NCI-H1694 treated with DMSO at 0.1 percent for 48 hours (cell line): ENCODE results near the gene TNXB.
"Not testable (repeated sequence)": the region's sequence is repeated elsewhere in the genome, so short reads cannot be mapped to it uniquely, and the experiment has no call there.

Source experiments
- DNase-seq: peaks from one replicate; lab custom pipeline; 2025; lab: John Stamatoyannopoulos, UW

The TNXB gene

DNA sequence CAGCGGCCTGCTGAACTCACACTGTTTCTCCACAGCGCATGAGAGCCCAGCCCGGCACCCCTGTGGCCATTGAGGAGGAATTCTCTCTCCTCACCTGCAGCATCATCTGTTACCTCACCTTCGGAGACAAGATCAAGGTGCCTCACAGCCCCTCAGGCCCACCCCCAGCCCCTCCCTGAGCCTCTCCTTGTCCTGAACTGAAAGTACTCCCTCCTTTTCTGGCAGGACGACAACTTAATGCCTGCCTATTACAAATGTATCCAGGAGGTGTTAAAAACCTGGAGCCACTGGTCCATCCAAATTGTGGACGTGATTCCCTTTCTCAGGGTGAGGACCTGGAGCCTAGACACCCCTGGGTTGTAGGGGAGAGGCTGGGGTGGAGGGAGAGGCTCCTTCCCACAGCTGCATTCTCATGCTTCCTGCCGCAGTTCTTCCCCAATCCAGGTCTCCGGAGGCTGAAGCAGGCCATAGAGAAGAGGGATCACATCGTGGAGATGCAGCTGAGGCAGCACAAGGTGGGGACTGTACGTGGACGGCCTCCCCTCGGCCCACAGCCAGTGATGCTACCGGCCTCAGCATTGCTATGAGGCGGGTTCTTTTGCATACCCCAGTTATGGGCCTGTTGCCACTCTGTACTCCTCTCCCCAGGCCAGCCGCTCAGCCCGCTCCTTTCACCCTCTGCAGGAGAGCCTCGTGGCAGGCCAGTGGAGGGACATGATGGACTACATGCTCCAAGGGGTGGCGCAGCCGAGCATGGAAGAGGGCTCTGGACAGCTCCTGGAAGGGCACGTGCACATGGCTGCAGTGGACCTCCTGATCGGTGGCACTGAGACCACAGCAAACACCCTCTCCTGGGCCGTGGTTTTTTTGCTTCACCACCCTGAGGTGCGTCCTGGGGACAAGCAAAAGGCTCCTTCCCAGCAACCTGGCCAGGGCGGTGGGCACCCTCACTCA is 69.5 kb downstream of the TNXB start:
- not testable (repeated sequence) for DNase-seq

DNA sequence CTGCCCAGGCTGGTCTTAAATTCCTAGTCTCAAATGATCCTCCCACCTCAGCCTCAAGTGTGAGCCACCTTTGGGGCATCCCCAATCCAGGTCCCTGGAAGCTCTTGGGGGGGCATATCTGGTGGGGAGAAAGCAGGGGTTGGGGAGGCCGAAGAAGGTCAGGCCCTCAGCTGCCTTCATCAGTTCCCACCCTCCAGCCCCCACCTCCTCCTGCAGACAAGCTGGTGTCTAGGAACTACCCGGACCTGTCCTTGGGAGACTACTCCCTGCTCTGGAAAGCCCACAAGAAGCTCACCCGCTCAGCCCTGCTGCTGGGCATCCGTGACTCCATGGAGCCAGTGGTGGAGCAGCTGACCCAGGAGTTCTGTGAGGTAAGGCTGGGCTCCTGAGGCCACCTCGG is 70.3 kb downstream of the TNXB start:
- not testable (repeated sequence) for DNase-seq

- not testable (repeated sequence) for DNase-seq
These were observed 71.3 kb downstream of the TNXB start, which contains the start of gene CYP21A2 for GRCh38 chr6:32037598-32038524. TSS of gene CYP21A2 (plus strand) at chr6:32038415. CDS start at chr6:32038423, 8 bp downstream.

DNA sequence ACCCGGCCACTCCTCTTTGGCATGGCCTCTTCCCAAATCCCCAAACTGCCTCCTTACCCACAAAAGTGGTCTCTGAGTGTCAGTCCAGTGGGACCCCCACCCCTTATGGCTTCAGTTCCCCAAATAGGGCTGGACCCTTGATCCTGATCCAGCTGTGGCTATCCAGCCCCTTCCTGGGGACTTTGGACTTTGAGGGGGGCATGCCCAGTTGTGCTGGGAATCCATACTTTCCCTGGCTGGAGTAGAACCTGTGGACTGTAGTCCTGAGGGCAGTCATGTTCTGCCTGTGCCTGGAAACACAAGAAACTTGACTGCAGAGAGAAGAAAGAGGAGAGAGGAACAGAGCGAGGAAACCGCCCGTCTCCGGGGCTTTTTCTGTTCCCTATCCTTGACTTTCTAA is 72.0 kb downstream of the TNXB start:
- not testable (repeated sequence) for DNase-seq

GRCh38 chr6:32035283-32036013 is 73.7 kb downstream of the TNXB start:
- not testable (repeated sequence) for DNase-seq

DNA sequence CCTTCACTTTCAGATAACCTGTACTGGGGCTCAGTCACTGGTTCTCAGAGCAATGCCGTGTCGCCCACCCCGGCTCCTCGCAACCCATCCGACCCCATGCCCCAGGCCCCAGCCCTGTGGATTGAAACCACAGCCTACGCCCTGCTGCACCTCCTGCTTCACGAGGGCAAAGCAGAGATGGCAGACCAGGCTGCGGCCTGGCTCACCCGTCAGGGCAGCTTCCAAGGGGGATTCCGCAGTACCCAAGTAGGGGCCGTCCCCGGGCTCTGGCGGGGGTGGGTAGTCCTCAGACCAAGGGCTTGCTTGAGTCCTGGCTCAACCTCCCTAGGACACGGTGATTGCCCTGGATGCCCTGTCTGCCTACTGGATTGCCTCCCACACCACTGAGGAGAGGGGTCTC is 79.6 kb downstream of the TNXB start:
- DNase-seq: not testable (repeated sequence)

- not testable (repeated sequence) for DNase-seq
These were observed 80.5 kb downstream of the TNXB start for GRCh38 chr6:32028631-32029030.

DNA sequence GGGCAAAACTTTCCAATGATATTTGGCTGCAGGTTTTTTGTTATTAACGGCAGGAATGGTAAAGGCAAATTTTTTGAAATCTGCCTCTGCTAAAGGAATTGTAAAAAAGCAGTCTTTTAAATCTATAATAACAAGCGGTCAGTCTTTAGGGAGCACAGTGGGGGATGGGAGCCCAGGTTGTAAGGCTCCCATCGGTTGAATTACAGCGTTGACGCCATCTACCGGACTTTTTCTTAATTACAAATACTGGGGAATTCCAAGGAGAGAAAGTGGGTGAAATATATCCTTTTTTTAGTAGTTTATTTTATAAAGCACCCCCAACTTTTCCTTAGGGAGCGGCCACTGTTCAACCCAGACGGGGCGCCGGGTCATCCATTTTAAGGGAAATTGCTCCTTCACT is 87.0 kb downstream of the TNXB start:
- not testable (repeated sequence) for DNase-seq

GRCh38 chr6:32014547-32014946 is 94.6 kb downstream of the TNXB start, which contains the start of gene C4B:
TSS of gene C4B (plus strand) at chr6:32014795. CDS start at chr6:32014846, 51 bp downstream.
- DNase-seq: not testable (repeated sequence)

DNA sequence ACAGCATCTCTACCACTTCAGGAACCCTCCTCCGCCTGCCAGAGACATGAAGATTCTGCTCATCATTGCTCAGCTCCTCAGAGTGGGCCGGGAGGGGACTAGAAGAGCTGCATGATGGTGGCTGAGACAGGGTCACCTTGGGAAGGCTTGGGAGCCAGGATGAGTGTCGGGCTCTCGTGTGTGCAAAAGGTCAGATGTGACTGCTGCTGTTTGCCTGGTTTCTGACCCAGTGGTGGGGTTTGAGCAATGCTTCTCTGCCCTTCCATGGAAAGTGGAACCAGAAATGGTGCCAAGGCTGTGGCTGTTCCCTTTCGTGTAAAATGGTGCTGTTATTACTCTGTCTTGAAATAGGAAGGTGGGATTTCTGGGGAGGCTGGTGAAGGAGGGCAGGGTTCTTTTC is 95.4 kb downstream of the TNXB start:
- not testable (repeated sequence) for DNase-seq

- not testable (repeated sequence) for DNase-seq
These were observed 96.1 kb downstream of the TNXB start for GRCh38 chr6:32012941-32013617.

DNA sequence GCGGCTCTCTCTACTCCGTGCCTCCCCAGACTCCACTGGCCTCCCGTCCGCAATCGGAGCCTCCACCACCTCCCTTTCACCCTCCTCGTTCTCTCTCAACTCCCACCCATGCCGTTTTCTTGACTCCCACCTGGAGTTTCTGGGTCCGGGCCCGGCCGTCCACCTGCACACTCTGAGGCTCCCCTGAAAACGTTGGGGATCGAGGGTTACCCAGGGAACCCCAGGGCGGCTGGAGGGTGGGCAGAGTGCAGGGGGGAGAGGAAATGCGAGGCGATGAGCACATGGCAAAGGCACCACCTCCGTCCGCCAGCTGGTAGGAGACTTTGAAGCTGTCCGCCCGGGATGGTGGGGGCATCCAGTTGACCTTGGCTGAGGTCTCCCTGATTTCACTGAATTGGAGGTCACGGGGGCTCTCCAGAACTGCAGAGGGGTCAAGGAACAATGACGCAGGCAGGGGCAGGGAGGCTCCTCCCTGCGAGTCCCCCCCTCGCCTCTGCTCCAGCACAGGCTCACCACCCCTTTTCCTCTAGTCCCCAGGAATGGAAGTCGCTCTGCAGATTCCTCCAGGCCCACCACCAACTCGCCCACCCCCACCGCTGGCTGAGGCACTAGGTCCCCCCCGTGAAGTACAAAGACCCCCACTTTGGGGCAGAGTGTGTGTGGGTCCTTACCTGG is 98.1 kb downstream of the TNXB start:
- DNase-seq: not testable (repeated sequence)

- DNase-seq: not testable (repeated sequence)
These were observed 99.6 kb downstream of the TNXB start for GRCh38 chr6:32009537-32009936.

- DNase-seq: not testable (repeated sequence)
These were observed 100.5 kb downstream of the TNXB start for GRCh38 chr6:32008616-32009015.

- DNase-seq: not testable (repeated sequence)
These were observed 101.1 kb downstream of the TNXB start for GRCh38 chr6:32008037-32008436.

- not testable (repeated sequence) for DNase-seq
These were observed 102.1 kb downstream of the TNXB start for GRCh38 chr6:32007086-32007485.

- DNase-seq: not testable (repeated sequence)
These were observed 103.1 kb downstream of the TNXB start for GRCh38 chr6:32005991-32006529.

DNA sequence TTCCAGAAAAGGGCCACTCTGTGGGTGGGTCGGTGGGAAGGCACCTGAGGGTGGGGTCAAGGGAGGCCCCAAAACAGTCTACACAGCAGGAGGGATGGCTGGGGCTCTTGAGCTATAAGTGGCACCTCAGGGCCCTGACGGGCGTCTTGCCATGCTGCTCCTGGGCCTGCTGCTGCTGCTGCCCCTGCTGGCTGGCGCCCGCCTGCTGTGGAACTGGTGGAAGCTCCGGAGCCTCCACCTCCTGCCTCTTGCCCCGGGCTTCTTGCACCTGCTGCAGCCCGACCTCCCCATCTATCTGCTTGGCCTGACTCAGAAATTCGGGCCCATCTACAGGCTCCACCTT is 103.6 kb downstream of the TNXB start:
- DNase-seq: not testable (repeated sequence)

GRCh38 chr6:32004864-32005537 is 104.1 kb downstream of the TNXB start:
- not testable (repeated sequence) for DNase-seq
